DND-41 (cell line): ENCODE results near the gene IDH3A.

Source experiments
- ATAC-seq: fragments of 200-7000 bp; cut with Tn5 transposase; 3 replicates; pipeline ENCODE4 v1.9.1; 2021; ENCODE audit warnings: low read depth; ENCODE audit not compliant: insufficient read depth
- DNase-seq: peaks from one replicate; pipeline ENCODE4 v3.0.0-alpha.2; 2020
- H2AFZ ChIP-seq: 2 replicates; pipeline ENCODE4 v1.6.0; 2012; ENCODE audit warnings: low read depth, low read length
- H3K27ac ChIP-seq: 2 replicates; pipeline ENCODE4 v1.5.1; 2012; ENCODE audit warnings: low read length, inconsistent platforms
- H3K27me3 ChIP-seq: fragments of 200-600 bp; sonication (generic); 2 replicates; pipeline ENCODE4 v1.6.0; 2012; ENCODE audit warnings: low read length, mild to moderate bottlenecking, inconsistent platforms; ENCODE audit not compliant: insufficient read depth, poor library complexity
- H3K36me3 ChIP-seq: 2 replicates; pipeline ENCODE4 v1.5.1; 2012; ENCODE audit warnings: low read length, inconsistent platforms; ENCODE audit not compliant: insufficient read depth
- H3K4me1 ChIP-seq: 2 replicates; pipeline ENCODE4 v1.5.1; 2012; ENCODE audit warnings: mild to moderate bottlenecking, low read length; ENCODE audit not compliant: insufficient read depth
- H3K4me2 ChIP-seq: 2 replicates; pipeline ENCODE4 v1.6.0; 2012; ENCODE audit warnings: mild to moderate bottlenecking, moderate library complexity, low read length, inconsistent platforms; ENCODE audit not compliant: insufficient read depth
- H3K4me3 ChIP-seq, 2 experiments: fragments of 200-600 bp in 1 of 2; shearing (Covaris generic) in 1 of 2; 2 replicates each; pipeline ENCODE4 v1.5.1; 2012 to 2016; ENCODE audit warnings: inconsistent platforms in 2 of 2, low read length in 2 of 2, mild to moderate bottlenecking in 2 of 2, low read depth in 1 of 2, moderate library complexity in 1 of 2
- H3K79me2 ChIP-seq: 2 replicates; pipeline ENCODE4 v1.6.0; 2012; ENCODE audit warnings: low read length, inconsistent platforms; ENCODE audit not compliant: insufficient read depth
- H3K9ac ChIP-seq: 2 replicates; pipeline ENCODE4 v1.6.0; 2012; ENCODE audit warnings: low read depth, mild to moderate bottlenecking, inconsistent platforms, low read length, moderate library complexity
- H3K9me3 ChIP-seq: 2 replicates; pipeline ENCODE4 v1.5.1; 2012; ENCODE audit warnings: low read length, moderate library complexity, mild to moderate bottlenecking, inconsistent platforms; ENCODE audit not compliant: insufficient read depth, severe bottlenecking
- H4K20me1 ChIP-seq: 2 replicates; pipeline ENCODE4 v1.6.0; 2012; ENCODE audit warnings: low read length; ENCODE audit not compliant: insufficient read depth
- CTCF ChIP-seq: IDR thresholded peaks from 2 replicates; pipeline ENCODE4 v1.5.1; 2012; ENCODE audit warnings: borderline replicate concordance, low read length, moderate library complexity, mild to moderate bottlenecking; ENCODE audit not compliant: poor library complexity, severe bottlenecking; ENCODE audit errors: extremely low read depth
- EZH2 ChIP-seq: IDR thresholded peaks from 3 replicates; pipeline ENCODE4 v1.6.1; 2012; ENCODE audit warnings: borderline replicate concordance, low read depth, mild to moderate bottlenecking, moderate library complexity, low read length, inconsistent platforms; ENCODE audit not compliant: severe bottlenecking

The IDH3A gene

GRCh38 chr15:78207641-78208340 is 58.6 kb downstream of the IDH3A start:
- no peak for TF ChIP-seq CTCF
- no peak for TF ChIP-seq EZH2
- Histone ChIP-seq H3K79me2 (no peaks in the 10 kb centered on the region), H3K4me1 (no peaks in the 10 kb centered on the region), H3K9me3 (no peaks in the 10 kb centered on the region), H2AFZ (no peak overlapping the region), H3K4me2 (no peak overlapping the region), H3K27ac (no peak overlapping the region), H3K4me3 (no peak overlapping the region), H3K36me3 (no peaks in the 10 kb centered on the region), H4K20me1 (no peaks in the 10 kb centered on the region), H3K9ac (no peak overlapping the region), H3K27me3 (no peaks in the 10 kb centered on the region)
- ATAC-seq (no peak), DNase-seq (no peak)

GRCh38 chr15:78208341-78208844 is 59.2 kb downstream of the IDH3A start:
- H3K4me1 ChIP-seq: no peaks in the 10 kb centered on the region
- no peak for ATAC-seq
- no peaks in the 10 kb centered on the region for H4K20me1 ChIP-seq
- no peak for DNase-seq
- no peaks in the 10 kb centered on the region for H3K9me3 ChIP-seq
- H3K27ac ChIP-seq: no peak overlapping the region
- H3K79me2 ChIP-seq: no peaks in the 10 kb centered on the region
- H3K4me2 ChIP-seq: no peak overlapping the region
- no peaks in the 10 kb centered on the region for H3K36me3 ChIP-seq
- TF ChIP-seq CTCF (no peak), EZH2 (no peak)
- peaks cover 5% of the 10 kb centered on the region for H3K27me3 ChIP-seq
- no peak overlapping the region for H2AFZ ChIP-seq
- H3K4me3 ChIP-seq: no peak overlapping the region
- no peak overlapping the region for H3K9ac ChIP-seq

GRCh38 chr15:78208887-78209645 is 59.9 kb downstream of the IDH3A start:
- H4K20me1 ChIP-seq: no peaks in the 10 kb centered on the region
- H3K4me2 ChIP-seq: no peak overlapping the region
- no peak overlapping the region for H2AFZ ChIP-seq
- H3K27ac ChIP-seq: no peak overlapping the region
- H3K9ac ChIP-seq: no peak overlapping the region
- no peak overlapping the region for H3K4me3 ChIP-seq
- H3K9me3 ChIP-seq: no peaks in the 10 kb centered on the region
- no peaks in the 10 kb centered on the region for H3K4me1 ChIP-seq
- no peaks in the 10 kb centered on the region for H3K36me3 ChIP-seq
- TF ChIP-seq CTCF (no peak), EZH2 (no peak)
- peaks cover 5% of the 10 kb centered on the region for H3K27me3 ChIP-seq
- no peak for DNase-seq
- ATAC-seq: no peak
- no peaks in the 10 kb centered on the region for H3K79me2 ChIP-seq
